Esophagus (tissue), 2 donors: Measurements from ENCODE around the gene RYR2. TPM values are rescaled to one million over a fixed set of nuclear protein-coding genes. Genes with fewer than 3 reads are reported as not detected.

ENCODE experiments used
- H3K27ac ChIP-seq, 2 donors: one replicate each; pipeline ENCODE4 v1.5.1; 2013; ENCODE audit warnings: low read depth in 2 of 2, mild to moderate bottlenecking in 2 of 2, inconsistent platforms in 1 of 2, low read length in 1 of 2, moderate library complexity in 1 of 2
- H3K27me3 ChIP-seq, 2 donors: one replicate each; pipeline ENCODE4 v1.6.1; 2013; ENCODE audit warnings: low read length in 2 of 2, control low read depth in 1 of 2, mild to moderate bottlenecking in 1 of 2; ENCODE audit not compliant: insufficient read depth in 2 of 2, control insufficient read depth in 1 of 2
- H3K36me3 ChIP-seq, 2 donors: one replicate each; pipeline ENCODE4 v1.6.1; 2013; ENCODE audit warnings: low read length in 1 of 2; ENCODE audit not compliant: control insufficient read depth in 2 of 2, insufficient read depth in 2 of 2
- H3K4me1 ChIP-seq, 2 donors: one replicate each; pipeline ENCODE4 v1.6.1; 2013; ENCODE audit warnings: low read length in 1 of 2; ENCODE audit not compliant: control insufficient read depth in 2 of 2, insufficient read depth in 2 of 2
- H3K4me3 ChIP-seq, 2 donors: one replicate each; pipeline ENCODE4 v1.5.1; 2013; ENCODE audit warnings: low read length in 2 of 2, mild to moderate bottlenecking in 2 of 2, low read depth in 1 of 2, moderate library complexity in 1 of 2
- H3K9me3 ChIP-seq, 2 donors: one replicate each; pipeline ENCODE4 v1.6.1; 2013; ENCODE audit warnings: mild to moderate bottlenecking in 2 of 2, low read depth in 1 of 2, low read length in 1 of 2, moderate library complexity in 1 of 2; ENCODE audit not compliant: control insufficient read depth in 2 of 2, insufficient read depth in 1 of 2
- WGBS, 2 donors: extraction: QIAGEN DNeasy Blood & Tissue Kit; methylation state at CpG; one replicate each; pipeline ENCODE4 v1.1.7; 2013; 5-methylcytosine and 5-hydroxymethylcytosine counted together
- polyA plus RNA-seq, 2 donors: library from polyadenylated mRNA; stranded (reverse); fragments of 200-250 nt; gene quantifications; one replicate each; pipeline ENCODE4 v1.2.3, GENCODE V29; 2013
- donor health status: healthy with polysubstance abuse.
- donor health status: Bipolar disorder and iron deficiency.

The RYR2 gene
- polyA plus RNA-seq, 2 donors: 0.35 to 1.2 TPM

DNA sequence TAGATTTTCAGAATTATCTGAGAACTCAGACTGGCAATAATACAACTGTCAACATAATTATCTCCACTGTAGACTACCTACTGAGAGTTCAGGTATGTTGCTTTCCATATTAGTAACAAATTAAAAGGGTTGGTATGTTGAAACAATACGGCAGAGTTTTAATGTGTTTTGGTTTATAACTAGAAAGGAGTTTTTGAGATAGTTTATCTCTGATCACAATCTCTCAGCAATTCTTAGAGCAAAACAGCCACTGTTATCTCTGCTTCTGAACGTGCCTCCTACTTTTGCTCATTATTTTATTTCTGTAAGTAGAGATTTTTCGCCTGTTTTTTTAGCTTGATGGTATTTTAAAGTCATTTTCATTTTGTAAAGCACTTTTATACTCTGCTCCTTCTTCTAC, 730.0 kb downstream of the RYR2 start:
- 65 to 76% methylated on average over 3 of the region's 3 CpGs for WGBS, 2 donors
- no peaks in the 10 kb centered on the region for H3K27me3 ChIP-seq
- no peaks in the 10 kb centered on the region for H3K9me3 ChIP-seq
- no peaks in the 10 kb centered on the region for H3K36me3 ChIP-seq
- no peak overlapping the region for H3K4me3 ChIP-seq
- no peak overlapping the region for H3K27ac ChIP-seq
- H3K4me1 ChIP-seq: no peaks in the 10 kb centered on the region

- no peak overlapping the region for H3K27ac ChIP-seq
- H3K4me1 ChIP-seq: no peaks in the 10 kb centered on the region
- no peak overlapping the region for H3K4me3 ChIP-seq
- no peaks in the 10 kb centered on the region for H3K36me3 ChIP-seq
- H3K9me3 ChIP-seq: no peaks in the 10 kb centered on the region
- H3K27me3 ChIP-seq: no peaks in the 10 kb centered on the region
- 76 to 79% methylated on average over 4 of the region's 4 CpGs for WGBS, 2 donors
Measured at GRCh38 chr1:237774246-237774645, 732.3 kb downstream of the RYR2 start.

GRCh38 chr1:237779356-237779755, 737.4 kb downstream of the RYR2 start:
- 56 to 73% methylated on average over 3 of the region's 3 CpGs for WGBS, 2 donors
- Histone ChIP-seq H3K9me3 (no peaks in the 10 kb centered on the region), H3K4me3 (no peak overlapping the region), H3K36me3 (no peaks in the 10 kb centered on the region), H3K27me3 (no peaks in the 10 kb centered on the region), H3K27ac (no peak overlapping the region), H3K4me1 (no peaks in the 10 kb centered on the region)

DNA sequence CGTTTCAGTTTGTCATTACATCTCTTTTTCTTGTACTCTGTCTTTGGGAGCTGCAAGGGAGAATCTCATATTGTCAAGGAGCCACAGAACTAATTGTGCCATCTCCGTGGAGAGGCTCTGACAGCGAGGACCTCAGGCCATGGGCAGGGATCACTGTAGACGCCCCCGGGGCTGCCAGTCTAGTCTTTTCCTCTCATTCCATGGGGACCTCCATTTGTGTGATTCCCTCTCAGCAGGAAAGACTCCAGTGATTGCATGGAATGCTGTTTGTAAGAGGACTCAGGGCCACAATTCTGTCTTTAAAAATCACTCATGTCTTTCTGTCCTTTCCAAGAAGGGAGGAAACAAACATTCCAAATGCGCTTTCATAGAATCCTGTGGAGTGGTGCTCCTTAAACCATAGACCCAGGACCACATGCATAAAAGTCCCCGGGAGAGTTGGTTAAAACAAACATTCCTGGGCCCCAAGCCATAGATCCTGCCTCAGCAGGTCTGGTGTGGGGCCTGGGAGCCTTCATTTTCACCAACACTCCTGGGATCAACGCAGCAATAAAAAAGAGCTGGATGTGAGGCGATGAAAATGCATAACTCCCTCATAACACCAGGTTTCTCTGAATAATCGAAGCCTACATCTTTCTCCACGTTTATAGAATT, 744.2 kb downstream of the RYR2 start:
- 82 to 85% methylated on average over 11 of the region's 11 CpGs for WGBS, 2 donors
- H3K27ac ChIP-seq: no peak overlapping the region

GRCh38 chr1:237788069-237788468, 746.1 kb downstream of the RYR2 start:
- H3K36me3 ChIP-seq: no peaks in the 10 kb centered on the region
- no peaks in the 10 kb centered on the region for H3K9me3 ChIP-seq
- no peaks in the 10 kb centered on the region for H3K4me1 ChIP-seq
- no peak overlapping the region for H3K4me3 ChIP-seq
- 59 to 73% methylated on average over 3 of the region's 3 CpGs for WGBS, 2 donors
- H3K27me3 ChIP-seq: no peaks in the 10 kb centered on the region
- H3K27ac ChIP-seq: no peak overlapping the region

More for the DNA sequence above, 744.2 kb downstream of the RYR2 start:
- Histone ChIP-seq H3K4me3 (no peak overlapping the region), H3K36me3 (no peaks in the 10 kb centered on the region), H3K27me3 (no peaks in the 10 kb centered on the region), H3K4me1 (no peaks in the 10 kb centered on the region), H3K9me3 (no peaks in the 10 kb centered on the region)

- Histone ChIP-seq H3K9me3 (no peaks in the 10 kb centered on the region), H3K27ac (no peak overlapping the region), H3K4me1 (no peaks in the 10 kb centered on the region), H3K27me3 (no peaks in the 10 kb centered on the region), H3K36me3 (no peaks in the 10 kb centered on the region), H3K4me3 (no peak overlapping the region)
- 76 to 82% methylated on average over 5 of the region's 5 CpGs for WGBS, 2 donors
Measured at GRCh38 chr1:237789619-237790018, 747.6 kb downstream of the RYR2 start.

DNA sequence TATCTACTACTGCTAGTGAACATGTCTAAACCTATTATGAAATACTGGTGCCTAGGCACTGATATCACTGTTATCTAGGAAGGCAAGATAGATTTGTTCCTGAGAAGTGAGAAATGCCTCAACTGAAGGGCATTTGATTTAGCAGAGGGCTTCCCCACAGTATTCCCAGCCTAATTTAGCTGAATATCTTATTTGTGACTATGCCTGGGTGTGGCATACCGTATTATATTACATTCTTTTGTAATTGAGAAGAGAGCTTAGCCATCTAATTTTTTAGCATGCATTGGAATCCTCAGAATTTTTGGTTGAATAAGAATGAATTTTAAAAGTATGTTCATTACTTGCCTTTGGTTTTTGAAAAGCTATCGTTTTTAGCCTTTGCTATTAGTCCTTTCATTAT, 749.6 kb downstream of the RYR2 start:
- Histone ChIP-seq H3K27me3 (no peaks in the 10 kb centered on the region), H3K36me3 (no peaks in the 10 kb centered on the region), H3K9me3 (no peaks in the 10 kb centered on the region), H3K4me3 (no peak overlapping the region), H3K27ac (no peak overlapping the region), H3K4me1 (no peaks in the 10 kb centered on the region)
- WGBS, 2 donors: 50 to 56% methylated on average over 2 of the region's 2 CpGs

DNA sequence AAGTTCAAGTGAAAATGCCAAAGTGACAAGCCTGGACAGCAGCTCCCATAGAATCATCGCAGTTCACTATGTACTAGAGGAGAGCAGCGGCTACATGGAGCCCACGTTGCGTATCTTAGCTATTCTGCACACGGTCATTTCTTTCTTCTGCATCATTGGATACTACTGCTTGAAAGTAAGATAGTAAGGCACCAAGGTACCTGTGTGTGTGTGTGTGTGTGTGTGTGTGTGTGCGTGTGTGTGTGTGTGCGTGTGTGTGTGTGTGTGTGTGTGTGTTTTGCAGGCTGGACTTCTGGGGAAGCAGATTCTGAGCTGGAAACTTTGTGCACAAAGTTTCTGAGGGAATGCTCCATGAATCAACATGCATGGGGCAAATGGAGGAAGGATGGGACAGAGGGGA, 750.2 kb downstream of the RYR2 start:
- H3K4me3 ChIP-seq: no peak overlapping the region
- no peaks in the 10 kb centered on the region for H3K36me3 ChIP-seq
- H3K27me3 ChIP-seq: no peaks in the 10 kb centered on the region
- 75 to 81% methylated on average over 7 of the region's 7 CpGs for WGBS, 2 donors
- H3K9me3 ChIP-seq: no peaks in the 10 kb centered on the region
- no peak overlapping the region for H3K27ac ChIP-seq
- no peaks in the 10 kb centered on the region for H3K4me1 ChIP-seq

DNA sequence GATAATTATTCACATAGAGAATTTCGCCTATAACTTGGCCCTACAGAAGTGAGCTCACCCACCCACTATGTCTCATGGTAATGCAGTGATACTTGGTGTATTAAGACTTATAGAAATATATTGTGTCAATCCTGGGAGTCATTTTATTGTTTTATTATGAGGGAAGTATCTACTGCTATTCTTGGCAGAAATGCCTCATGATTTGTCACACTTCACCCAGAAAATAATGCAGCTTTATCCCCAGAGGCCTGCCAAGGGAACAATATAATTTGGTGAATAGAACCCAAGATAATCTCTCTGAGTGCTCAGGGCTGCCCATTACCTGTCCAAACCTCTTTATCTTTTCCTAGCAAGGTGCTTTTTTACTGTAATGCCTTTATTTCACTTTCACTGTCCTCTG, 750.7 kb downstream of the RYR2 start:
- H3K4me3 ChIP-seq: no peak overlapping the region
- H3K4me1 ChIP-seq: no peaks in the 10 kb centered on the region
- no peak overlapping the region for H3K27ac ChIP-seq
- no peaks in the 10 kb centered on the region for H3K27me3 ChIP-seq
- no peaks in the 10 kb centered on the region for H3K36me3 ChIP-seq
- no peaks in the 10 kb centered on the region for H3K9me3 ChIP-seq
- WGBS, 2 donors: 70 to 84% methylated on average over 1 of the region's 1 CpG

GRCh38 chr1:237794071-237794470, 752.1 kb downstream of the RYR2 start:
- Histone ChIP-seq H3K36me3 (no peaks in the 10 kb centered on the region), H3K27ac (no peak overlapping the region), H3K27me3 (no peaks in the 10 kb centered on the region), H3K4me3 (no peak overlapping the region), H3K9me3 (no peaks in the 10 kb centered on the region), H3K4me1 (no peaks in the 10 kb centered on the region)
- WGBS, 2 donors: 30 to 34% methylated on average over 3 of the region's 3 CpGs
